Activated CD4-positive, alpha-beta T cell treated with anti-CD3 and anti-CD28 coated beads for 36 hours (primary cell): Measurements from ENCODE around the gene RNF44. TPM values are rescaled to one million over a fixed set of nuclear protein-coding genes. Genes with fewer than 3 reads are reported as not detected.

Experiments
- ATAC-seq: fragments of 200-7000 bp; cut with Tn5 transposase; one replicate; pipeline ENCODE4 v1.10.0; 2021; ENCODE audit warnings: mild to moderate bottlenecking, moderate library complexity
- CTCF ChIA-PET: fragments of 350-600 bp; sonication (Branson Sonifier 250); formaldehyde crosslinking; loops from one replicate; lab custom pipeline; 2021; ENCODE audit warnings: antibody characterized with exemption; lab: Charles Lee
- POLR2A ChIA-PET: fragments of 350-600 bp; sonication (Branson Sonifier 250); formaldehyde crosslinking; loops from one replicate; lab custom pipeline; 2021; ENCODE audit warnings: antibody characterized with exemption, inconsistent platforms; lab: Charles Lee
- DNase-seq: peaks from one replicate; pipeline ENCODE4 v3.0.0-alpha.2; 2020
- H3K27ac Mint-ChIP-seq: one replicate; pipeline ENCODE4 v1.8.0; 2021; ENCODE audit warnings: mixed read lengths
- H3K27me3 Mint-ChIP-seq: one replicate; pipeline ENCODE4 v1.8.0; 2021; ENCODE audit warnings: mixed read lengths
- H3K36me3 Mint-ChIP-seq: one replicate; pipeline ENCODE4 v1.8.0; 2021; ENCODE audit warnings: low read depth, mixed read lengths
- H3K4me1 Mint-ChIP-seq: one replicate; pipeline ENCODE4 v1.8.0; 2021; ENCODE audit warnings: mixed read lengths
- H3K4me3 Mint-ChIP-seq: one replicate; pipeline ENCODE4 v1.8.0; 2021; ENCODE audit warnings: mild to moderate bottlenecking, moderate library complexity, mixed read lengths
- H3K9me3 Mint-ChIP-seq: one replicate; pipeline ENCODE4 v1.8.0; 2021; ENCODE audit warnings: low read depth, mixed read lengths
- intact Hi-C, 2 experiments: fragments of 100-400 bp; cut with DNase I in 1 of 2; cut with micrococcal nuclease in 1 of 2; formaldehyde crosslinking; loops; one replicate each; pipeline versions ENCODE4 v1.14.2 to v1.15.1; 2022 to 2024; cut with DNase I, micrococcal nuclease
- total RNA-seq, 2 experiments: library from RNA; stranded (reverse); gene quantifications; one replicate each; pipeline ENCODE4 v1.2.3, GENCODE V29; 2021

Gene RNF44
- total RNA-seq, 2 experiments from 2014 or later = 61.6 to 62.9 TPM

GRCh38 chr5:176542596-176543427, 5.6 kb upstream of the RNF44 start:
- intact Hi-C loops = loop anchor here (1.0 to 10.0 kb wide), 6 partner anchors 54 to 128 kb away; partner anchors contain the start of genes CLTB (in 2 of the 2), TSPAN17 (in 2 of the 2) and GPRIN1 (in 1 of the 2)
- ChIA-PET CTCF (interaction anchor here (0.8 to 1.0 kb wide), 3 partner anchors 35 to 126 kb away, joined by 4 to 5 read pairs (median 4); no protein-coding TSS in a partner anchor), POLR2A (interaction anchor here (0.6 to 1.2 kb wide), 3 partner anchors 9 to 40 kb away, joined by 4 to 9 read pairs (median 6); no protein-coding TSS in a partner anchor)
- H3K27ac Mint-ChIP-seq = peak overlapping the region; percentile 87
- H3K4me3 Mint-ChIP-seq = peak overlapping the region; percentile 85
- ATAC-seq = peak; percentile 33
- H3K9me3 Mint-ChIP-seq = no peaks in the 10 kb centered on the region
- DNase-seq = peak; percentile 54
- H3K4me1 Mint-ChIP-seq = peaks cover 66% of the 10 kb centered on the region
- H3K36me3 Mint-ChIP-seq = no peaks in the 10 kb centered on the region
- H3K27me3 Mint-ChIP-seq = no peaks in the 10 kb centered on the region

DNA sequence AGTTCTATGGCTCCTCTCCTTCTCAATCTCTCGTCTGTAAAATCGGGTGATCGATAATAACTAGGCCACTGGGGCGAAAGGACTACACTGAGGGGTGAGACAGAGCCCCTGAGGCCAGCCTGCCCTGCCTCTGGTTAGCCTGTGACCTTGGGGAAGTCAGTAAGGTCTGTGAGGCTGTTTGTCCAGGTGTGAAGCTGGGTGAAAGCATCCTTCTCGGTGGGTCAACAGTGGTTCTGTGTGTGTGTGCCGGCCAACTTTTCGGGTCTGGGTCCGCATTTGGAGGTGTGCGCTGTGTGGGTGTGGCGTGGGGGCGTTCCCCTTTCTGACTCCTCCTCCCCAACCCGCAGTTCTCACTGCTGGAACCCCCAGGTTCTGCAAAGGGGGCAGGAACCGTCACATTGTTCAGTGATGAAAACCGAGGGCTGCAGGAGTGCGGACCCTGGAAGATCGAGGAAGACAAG, 5.0 kb upstream of the RNF44 start:
- peak overlapping the region; percentile 74 for H3K4me3 Mint-ChIP-seq
- no peaks in the 10 kb centered on the region for H3K36me3 Mint-ChIP-seq
- ATAC-seq (peak; percentile 11), DNase-seq (peak; percentile 80)
- no peaks in the 10 kb centered on the region for H3K9me3 Mint-ChIP-seq
- intact Hi-C loops = loop anchor here (2.0 to 10.0 kb wide), 4 partner anchors 55 to 127 kb away; partner anchors contain the start of genes CLTB (in 1 of the 2), GPRIN1 (in 1 of the 2) and TSPAN17 (in 1 of the 2)
- no peaks in the 10 kb centered on the region for H3K27me3 Mint-ChIP-seq
- H3K27ac Mint-ChIP-seq = peak overlapping the region; percentile 87
- CTCF ChIA-PET = interaction anchor here (0.8 to 1.6 kb wide), 3 partner anchors 95 to 125 kb away, joined by 4 to 5 read pairs (median 5); no protein-coding TSS in a partner anchor
- H3K4me1 Mint-ChIP-seq = peaks cover 61% of the 10 kb centered on the region
- POLR2A ChIA-PET = interaction anchor here (0.6 kb wide), 2 partner anchors 40 to 101 kb away, joined by 3 to 9 read pairs; no protein-coding TSS in a partner anchor

DNA sequence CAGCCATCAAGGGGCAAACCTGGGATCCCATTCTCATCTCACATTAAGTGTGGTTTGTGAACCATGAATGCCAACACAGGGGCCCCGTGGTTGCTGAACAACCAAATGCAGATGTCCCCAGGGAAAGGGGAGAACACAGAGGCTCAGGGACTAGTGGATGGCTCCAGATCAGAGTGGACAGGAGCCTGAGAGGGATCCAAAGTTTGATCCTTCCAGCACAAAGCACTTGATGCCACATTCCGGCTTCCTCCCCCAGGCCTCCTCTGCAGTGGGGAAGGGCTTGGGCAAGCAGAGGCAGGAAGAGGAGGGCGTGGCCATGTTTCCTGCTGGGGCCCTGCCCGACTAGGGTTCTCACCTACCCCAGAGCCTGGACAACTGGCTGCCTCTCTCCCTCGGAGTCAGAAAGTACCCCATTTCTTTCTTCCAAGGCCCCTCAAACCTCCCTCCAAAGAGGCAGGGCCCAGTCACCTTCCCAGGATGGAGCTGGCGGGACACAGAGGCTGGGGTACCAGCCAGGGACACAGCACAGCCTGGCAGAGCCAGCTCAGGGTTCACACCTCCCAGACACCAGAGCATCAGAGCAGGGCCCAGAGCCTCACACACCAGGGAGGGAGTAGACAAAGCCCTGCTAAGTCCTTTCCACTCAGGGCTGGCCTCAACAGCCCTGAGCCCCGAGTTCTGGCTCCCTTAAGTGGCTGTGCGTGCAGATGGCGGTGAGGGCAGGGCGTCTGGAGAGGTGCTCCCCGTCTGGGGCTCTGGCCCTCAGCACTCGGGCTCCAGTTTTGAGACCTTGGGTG, 4.3 kb upstream of the RNF44 start:
- ChIA-PET CTCF (interaction anchor here (1.6 kb wide), 1 partner anchor 94 kb away, joined by 5 read pairs; no protein-coding TSS in a partner anchor), POLR2A (interaction anchor here (0.6 kb wide), 2 partner anchors 102 to 536 kb away, joined by 3 read pairs; no protein-coding TSS in a partner anchor)
- H3K36me3 Mint-ChIP-seq = no peaks in the 10 kb centered on the region
- DNase-seq (peak; percentile 80), ATAC-seq (peak; percentile 7)
- H3K27me3 Mint-ChIP-seq = no peaks in the 10 kb centered on the region
- H3K9me3 Mint-ChIP-seq = no peaks in the 10 kb centered on the region
- intact Hi-C loops = loop anchor here (2.0 to 10.0 kb wide), 4 partner anchors 55 to 127 kb away; partner anchors contain the start of genes CLTB (in 1 of the 2), GPRIN1 (in 1 of the 2) and TSPAN17 (in 1 of the 2)
- peak overlapping the region; percentile 74 for H3K4me3 Mint-ChIP-seq
- H3K4me1 Mint-ChIP-seq = peaks cover 61% of the 10 kb centered on the region
- peak overlapping the region; percentile 87 for H3K27ac Mint-ChIP-seq

DNA sequence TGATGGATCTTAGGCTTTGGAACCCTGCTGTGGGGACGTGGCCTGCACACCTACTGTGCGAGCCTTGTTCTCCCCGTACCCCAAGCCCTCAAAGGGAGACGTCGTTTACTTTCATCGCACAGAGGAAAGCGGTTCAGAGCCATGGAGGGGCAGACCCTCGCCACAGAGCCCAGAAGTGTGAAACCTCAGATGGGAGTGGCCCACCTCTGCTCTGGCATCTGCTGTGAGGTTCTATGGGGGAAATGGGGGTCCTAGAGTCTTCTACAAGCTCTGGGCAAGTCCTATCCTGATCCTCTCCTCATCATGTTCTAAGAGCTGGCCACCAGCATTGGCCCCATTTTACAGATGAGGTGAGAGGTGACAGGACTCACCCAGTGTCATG, 3.7 kb upstream of the RNF44 start:
- Mint-ChIP-seq H3K4me3 (peak overlapping the region; percentile 74), H3K9me3 (no peaks in the 10 kb centered on the region), H3K36me3 (peaks cover under 1% of the 10 kb centered on the region), H3K4me1 (peaks cover 58% of the 10 kb centered on the region), H3K27ac (peak overlapping the region; percentile 87), H3K27me3 (no peaks in the 10 kb centered on the region)
- POLR2A ChIA-PET = interaction anchor here (0.6 kb wide), 1 partner anchor 537 kb away, joined by 3 read pairs; no protein-coding TSS in a partner anchor
- peak; percentile 39 for DNase-seq
- intact Hi-C loops = loop anchor here in 1 of 2 experiments (10.0 kb wide), 1 partner anchor 126 kb away; the partner anchor contains the start of gene CLTB
- ATAC-seq = no peak
- CTCF ChIA-PET = interaction anchor here (1.6 kb wide), 1 partner anchor 93 kb away, joined by 5 read pairs; no protein-coding TSS in a partner anchor

DNA sequence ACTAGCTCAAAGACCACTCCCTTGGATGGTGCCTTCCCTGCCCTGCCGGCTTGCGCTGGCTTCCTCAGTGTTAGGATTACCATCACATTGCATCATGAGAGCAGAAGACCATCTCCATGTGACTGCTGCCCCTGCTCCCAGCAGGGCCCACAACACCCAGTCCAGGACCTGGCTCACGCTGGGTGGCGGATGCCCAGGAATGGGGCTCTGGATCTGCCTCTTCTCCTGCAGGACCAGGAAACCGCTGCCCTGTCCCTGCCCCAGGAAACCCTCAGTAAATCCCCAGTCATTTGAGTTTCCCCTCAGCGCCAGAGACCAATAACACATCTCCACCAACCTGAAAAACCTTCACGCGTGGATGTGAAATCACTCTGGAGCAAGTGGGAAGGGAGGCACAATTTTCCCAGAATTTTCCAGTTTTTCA, 3.3 kb upstream of the RNF44 start:
- peaks cover 6% of the 10 kb centered on the region for H3K36me3 Mint-ChIP-seq
- CTCF ChIA-PET = interaction anchor here (1.0 to 1.6 kb wide), 2 partner anchors 93 to 124 kb away, joined by 3 to 5 read pairs; partner anchors contain the start of gene CLTB
- ATAC-seq (no peak), DNase-seq (no peak)
- H3K27ac Mint-ChIP-seq = peak overlapping the region; percentile 87
- H3K9me3 Mint-ChIP-seq = no peaks in the 10 kb centered on the region
- H3K27me3 Mint-ChIP-seq = no peaks in the 10 kb centered on the region
- POLR2A ChIA-PET = no interaction called here
- peaks cover 55% of the 10 kb centered on the region for H3K4me1 Mint-ChIP-seq
- intact Hi-C loops = loop anchor here in 1 of 2 experiments (10.0 kb wide), 1 partner anchor 126 kb away; the partner anchor contains the start of gene CLTB
- H3K4me3 Mint-ChIP-seq = peak overlapping the region; percentile 13

DNA sequence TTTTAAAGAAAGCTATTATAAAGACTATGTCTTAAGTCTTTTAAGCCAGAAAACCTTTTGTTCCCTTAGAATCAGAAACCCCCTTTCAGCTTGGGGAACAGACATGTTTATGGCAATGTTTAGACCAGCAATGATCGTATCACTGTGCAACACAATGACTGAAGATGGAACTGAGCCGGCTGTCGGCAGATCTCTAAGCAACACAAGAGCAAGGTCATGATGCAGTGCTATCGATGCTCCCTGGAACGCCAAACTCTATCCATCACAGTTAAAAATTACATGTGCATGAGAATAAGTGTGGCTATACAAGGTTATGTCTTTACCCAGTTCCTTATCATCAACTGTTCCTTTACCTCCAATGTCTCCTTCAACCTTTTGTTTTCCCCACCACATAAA, 1.8 kb upstream of the RNF44 start:
- intact Hi-C loops = loop anchor here in 1 of 2 experiments (1.0 to 5.0 kb wide), 5 partner anchors 302 to 1022 kb away; partner anchors contain the start of genes LMAN2, NSD1 and SIMC1
- no peak for DNase-seq
- no peak overlapping the region for H3K4me3 Mint-ChIP-seq

DNA sequence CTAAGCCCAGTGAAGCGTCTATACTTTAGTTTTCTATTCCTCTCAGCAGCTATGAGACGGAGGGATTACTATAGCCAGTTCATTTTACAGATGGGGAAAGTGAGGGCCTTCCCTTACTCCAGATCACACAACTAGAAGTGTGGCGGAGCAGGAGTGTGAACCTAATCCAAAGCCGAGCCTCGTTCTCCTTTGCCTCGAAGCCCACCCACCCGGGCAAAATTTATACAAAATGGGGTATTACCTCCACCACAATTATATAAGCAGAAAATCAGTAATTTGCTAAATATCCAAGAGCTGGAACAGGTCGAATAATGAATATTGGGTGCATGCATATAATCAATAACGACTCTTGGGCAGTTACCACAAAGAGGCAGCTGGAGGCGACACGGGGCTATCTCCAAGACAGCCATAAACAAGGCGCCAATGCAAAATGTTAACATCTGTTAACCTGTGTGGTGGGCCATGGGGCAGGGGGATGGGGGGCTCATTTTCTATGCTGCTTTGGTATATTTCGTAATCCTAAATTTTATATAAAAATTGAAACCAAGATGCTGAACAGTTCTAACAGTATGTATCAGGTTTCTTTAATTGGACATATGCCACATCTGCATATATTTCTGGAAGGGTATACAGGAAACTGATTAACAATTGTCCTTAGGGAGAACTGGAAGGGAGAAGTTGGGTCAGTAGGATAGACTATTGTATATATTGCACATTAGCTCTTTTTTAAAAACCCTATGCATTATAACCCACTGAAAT, 1.2 kb upstream of the RNF44 start:
- DNase-seq (no peak), ATAC-seq (no peak)
- H3K4me3 Mint-ChIP-seq = peak overlapping the region; percentile 97
- intact Hi-C loops = loop anchor here in 1 of 2 experiments (1.0 to 5.0 kb wide), 5 partner anchors 301 to 1021 kb away; partner anchors contain the start of genes LMAN2, NSD1 and SIMC1
- POLR2A ChIA-PET = interaction anchor here (1.1 to 3.2 kb wide), 3 partner anchors 90 to 149 kb away, joined by 3 to 18 read pairs (median 5); partner anchors contain the start of gene FAF2
- peaks cover 13% of the 10 kb centered on the region for H3K36me3 Mint-ChIP-seq
- CTCF ChIA-PET = interaction anchor here (0.6 to 1.5 kb wide), 5 partner anchors 12 to 122 kb away, joined by 3 to 8 read pairs (median 5); partner anchors contain the start of genes CLTB and FAF2
- H3K4me1 Mint-ChIP-seq = peaks cover 60% of the 10 kb centered on the region
- H3K27me3 Mint-ChIP-seq = no peaks in the 10 kb centered on the region
- H3K9me3 Mint-ChIP-seq = no peaks in the 10 kb centered on the region
- H3K27ac Mint-ChIP-seq = peak overlapping the region; percentile 97

More for the DNA sequence above, 1.8 kb upstream of the RNF44 start:
- ATAC-seq = no peak
- Mint-ChIP-seq H3K4me1 (peaks cover 55% of the 10 kb centered on the region), H3K36me3 (peaks cover 9% of the 10 kb centered on the region), H3K9me3 (no peaks in the 10 kb centered on the region), H3K27me3 (no peaks in the 10 kb centered on the region), H3K27ac (peak overlapping the region; percentile 34)
- POLR2A ChIA-PET = interaction anchor here (0.6 kb wide), 1 partner anchor 871 kb away, joined by 3 read pairs; no protein-coding TSS in a partner anchor
- CTCF ChIA-PET = interaction anchor here (1.1 kb wide), 2 partner anchors 12 to 122 kb away, joined by 3 to 5 read pairs; partner anchors contain the start of gene CLTB

DNA sequence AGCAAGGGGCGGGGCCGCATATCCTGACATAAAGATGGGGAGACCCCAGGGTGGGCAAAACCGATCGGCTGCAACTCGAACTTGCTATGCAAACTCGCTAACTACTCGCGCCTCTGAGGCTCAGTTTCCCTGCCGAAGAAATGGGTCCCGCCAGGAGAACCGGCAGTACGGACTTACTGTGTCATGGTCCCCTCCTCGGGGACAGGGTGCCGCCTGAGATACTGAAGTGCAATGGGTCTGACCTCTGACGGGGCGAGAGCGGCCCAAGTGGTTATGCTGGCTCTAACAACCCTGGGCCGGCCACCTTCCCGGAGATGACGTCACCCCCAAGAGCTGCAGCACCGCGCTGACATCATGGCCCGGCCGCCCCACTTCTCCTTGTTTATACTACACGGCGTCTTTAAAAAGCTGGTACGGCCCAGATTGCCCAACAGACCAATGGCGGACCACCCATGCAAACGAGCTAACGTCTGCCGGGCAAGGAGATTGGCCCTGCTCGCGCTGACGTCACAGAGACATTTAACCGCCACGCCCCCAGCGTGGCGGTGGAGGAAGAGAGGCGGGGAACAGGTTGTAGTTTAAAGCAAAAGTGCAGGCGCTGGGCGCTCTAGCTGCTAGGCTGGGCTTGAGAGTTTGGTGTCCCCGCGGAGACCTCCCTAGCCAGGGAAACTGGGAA, 490 bp upstream of the RNF44 start:
- H3K4me1 Mint-ChIP-seq = peaks cover 68% of the 10 kb centered on the region
- DNase-seq = peak; percentile 99
- no peaks in the 10 kb centered on the region for H3K9me3 Mint-ChIP-seq
- intact Hi-C loops = loop anchor here (1.0 to 5.0 kb wide), 16 partner anchors 89 to 1020 kb away; partner anchors contain the start of genes FAF2 (in 2 of the 2), KIAA1191 (in 2 of the 2), UIMC1 (in 2 of the 2) and CLTB (in 1 of the 2)
- ATAC-seq = peak; percentile 75
- ChIA-PET POLR2A (interaction anchor here (1.1 to 3.2 kb wide), 4 partner anchors 13 to 148 kb away, joined by 3 to 18 read pairs (median 4); partner anchors contain the start of gene FAF2), CTCF (interaction anchor here (0.6 to 1.5 kb wide), 4 partner anchors 25 to 121 kb away, joined by 3 to 8 read pairs (median 4); partner anchors contain the start of genes CLTB and FAF2)
- H3K36me3 Mint-ChIP-seq = peaks cover 18% of the 10 kb centered on the region
- peak overlapping the region; percentile 97 for H3K4me3 Mint-ChIP-seq
- peak overlapping the region; percentile 97 for H3K27ac Mint-ChIP-seq
- no peaks in the 10 kb centered on the region for H3K27me3 Mint-ChIP-seq
